Measurements from ENCODE around the gene TEX51.

The TEX51 gene

GRCh38 chr2:126916744-126917143 is 18.1 kb downstream of the TEX51 start:
- no peak for DNase-seq

DNA sequence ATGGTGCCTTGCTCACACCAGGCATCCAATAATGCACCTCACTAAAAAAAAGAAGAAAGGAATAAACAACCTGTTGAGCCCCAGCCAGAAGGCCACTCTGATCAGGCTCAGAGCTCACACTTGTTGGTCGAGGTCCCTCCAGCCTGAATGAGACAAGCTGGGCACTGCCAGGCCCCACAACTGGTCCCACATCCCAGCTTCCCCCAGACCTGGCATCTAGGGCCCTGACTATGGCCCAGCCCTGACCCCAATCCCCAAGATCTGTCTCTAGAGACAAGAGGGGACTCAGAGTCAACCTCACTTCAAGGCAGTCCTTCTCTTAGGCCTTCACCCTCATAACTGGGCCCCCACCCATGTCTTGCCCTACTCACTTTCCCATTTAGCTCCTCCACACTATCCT is 22.4 kb downstream of the TEX51 start:
- DNase-seq, result no peak

DNA sequence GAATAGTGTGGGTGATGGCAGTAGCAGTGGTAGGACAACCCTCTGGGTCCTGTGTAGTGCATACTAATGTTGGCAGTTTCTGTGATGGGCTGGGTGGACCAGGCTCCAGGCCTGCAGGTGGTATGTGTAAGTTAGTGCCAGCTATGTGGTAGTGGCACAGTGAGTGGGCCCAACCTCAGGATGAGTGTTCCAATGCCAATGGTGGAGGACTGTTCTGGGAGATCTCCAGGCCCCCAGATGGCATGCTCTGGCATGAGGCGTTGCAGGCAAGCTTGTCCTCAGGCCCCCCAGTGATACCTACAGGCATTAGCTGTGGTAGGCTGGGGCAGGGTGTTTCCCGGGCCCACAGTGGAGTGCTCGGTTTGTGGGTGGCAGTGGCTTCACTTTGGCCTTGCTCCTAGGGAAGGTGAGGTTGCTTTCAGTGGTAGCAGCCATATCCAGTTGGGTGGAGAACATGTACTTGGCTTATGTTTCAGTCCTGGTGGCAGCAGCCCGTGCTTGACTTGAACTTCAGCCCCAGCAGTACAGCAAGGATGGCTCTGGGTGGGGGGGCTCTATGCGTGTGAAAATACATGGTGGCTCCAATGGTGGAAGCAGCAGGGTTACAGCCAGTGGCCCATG is 32.4 kb downstream of the TEX51 start:
- no peak for DNase-seq

DNA sequence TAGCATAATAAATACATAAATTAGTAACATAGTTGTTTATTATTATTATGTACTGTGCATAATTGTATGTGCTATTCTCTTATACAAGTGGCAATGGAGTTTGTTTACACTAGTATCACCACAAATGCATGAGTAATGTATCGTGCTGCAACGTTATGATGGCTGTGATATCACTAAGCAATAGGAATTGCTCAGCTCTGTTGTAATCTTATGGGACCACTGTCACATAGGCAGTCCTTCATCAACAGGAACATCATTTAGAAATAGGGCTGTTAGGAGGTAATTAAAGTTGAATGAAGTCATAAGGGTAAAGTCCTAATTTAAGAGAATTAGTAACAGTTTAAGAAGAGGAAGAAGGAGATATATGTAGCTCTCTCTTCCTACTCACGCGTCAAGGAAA is 33.8 kb downstream of the TEX51 start:
- DNase-seq, result no peak

GRCh38 chr2:126932966-126933710 is 34.4 kb downstream of the TEX51 start:
- no peak for DNase-seq

DNA sequence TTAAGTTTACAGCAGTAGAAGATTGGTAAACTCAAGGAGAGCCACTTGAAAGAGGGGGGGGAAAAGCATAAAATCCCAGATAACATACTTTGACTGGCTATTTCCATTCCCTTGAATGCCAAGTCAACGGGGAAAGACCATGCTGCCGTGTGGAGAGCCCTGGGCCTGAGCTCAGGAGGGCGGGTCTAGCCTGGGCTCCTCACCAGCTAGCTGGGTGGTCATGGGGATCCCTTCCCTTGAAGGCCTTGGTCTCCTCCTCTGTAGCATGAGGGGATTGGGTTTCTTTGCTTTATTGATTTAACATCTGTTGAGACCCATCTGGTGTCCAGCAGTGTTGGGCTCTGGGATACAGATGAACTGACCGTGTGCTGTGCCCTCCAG is 35.0 kb downstream of the TEX51 start:
- no peak for DNase-seq

- DNase-seq, result no peak
These were observed 36.1 kb downstream of the TEX51 start for GRCh38 chr2:126934809-126935208.

- DNase-seq, result no peak
These were observed 37.1 kb downstream of the TEX51 start for GRCh38 chr2:126935774-126936173.

DNA sequence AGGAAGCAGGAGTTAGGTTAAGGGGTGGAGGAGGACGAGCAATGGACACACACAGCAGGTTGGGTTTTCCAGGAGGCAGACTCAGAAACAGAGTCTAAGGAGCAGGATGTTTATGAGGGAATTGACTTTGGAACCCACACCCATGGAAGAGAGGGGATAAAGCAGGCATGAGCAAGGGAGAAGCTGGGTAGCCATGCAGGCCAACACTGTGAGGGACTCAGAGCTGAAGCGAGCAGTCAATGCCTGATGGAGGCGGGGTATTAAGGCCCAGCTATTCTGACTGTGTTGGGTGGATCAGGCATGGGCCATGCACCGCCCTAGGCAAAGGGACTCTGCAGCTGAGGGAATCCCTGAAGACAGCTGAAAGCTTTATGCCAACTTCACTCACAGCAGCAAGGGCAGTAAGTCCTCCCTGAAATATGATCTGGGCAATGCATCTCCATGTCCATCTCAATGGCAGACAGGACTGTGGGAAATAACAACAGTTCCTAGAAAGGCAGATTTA is 37.6 kb downstream of the TEX51 start:
- DNase-seq, result no peak

GRCh38 chr2:126940331-126940730 is 41.6 kb downstream of the TEX51 start:
- DNase-seq, result no peak

- DNase-seq, result no peak
These were observed 43.9 kb downstream of the TEX51 start for GRCh38 chr2:126942427-126943203.

DNA sequence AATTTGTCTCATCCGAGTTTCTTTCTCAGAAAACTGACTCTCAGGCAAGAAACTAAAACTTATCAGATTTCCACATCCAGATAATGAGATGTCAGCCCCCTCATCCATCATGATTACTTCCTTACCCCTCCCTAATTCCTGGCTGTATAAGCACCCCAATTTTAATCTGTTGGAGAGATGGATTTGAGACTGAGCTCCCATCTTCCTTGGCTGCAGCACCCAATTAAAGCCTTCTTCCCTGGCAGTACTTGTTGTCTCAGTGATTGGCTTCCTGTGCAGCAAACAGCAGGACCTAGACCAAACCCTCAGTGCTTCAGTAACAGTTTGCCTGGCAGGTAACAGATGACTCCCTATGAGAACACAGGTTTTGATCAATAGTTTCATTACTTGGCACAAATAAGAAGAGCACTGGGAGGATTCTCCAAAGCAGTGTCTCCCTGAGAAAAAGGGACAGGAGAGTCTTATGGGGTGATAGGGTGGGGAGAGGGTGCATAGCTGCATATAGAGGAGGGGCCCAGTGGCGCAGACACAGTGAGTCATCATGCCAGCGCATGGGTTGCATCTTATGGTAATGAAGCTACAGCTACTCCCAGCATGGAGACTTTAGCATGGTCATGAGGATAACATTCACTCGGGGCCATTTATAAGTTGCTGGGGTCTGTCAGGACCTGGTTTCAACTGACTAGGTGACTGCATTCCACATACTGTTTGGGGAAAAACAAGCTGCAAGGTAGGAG is 45.1 kb downstream of the TEX51 start:
- no peak for DNase-seq

GRCh38 chr2:126945118-126945517 is 46.4 kb downstream of the TEX51 start:
- no peak for DNase-seq

GRCh38 chr2:126946318-126947102 is 47.8 kb downstream of the TEX51 start:
- no peak for DNase-seq

DNA sequence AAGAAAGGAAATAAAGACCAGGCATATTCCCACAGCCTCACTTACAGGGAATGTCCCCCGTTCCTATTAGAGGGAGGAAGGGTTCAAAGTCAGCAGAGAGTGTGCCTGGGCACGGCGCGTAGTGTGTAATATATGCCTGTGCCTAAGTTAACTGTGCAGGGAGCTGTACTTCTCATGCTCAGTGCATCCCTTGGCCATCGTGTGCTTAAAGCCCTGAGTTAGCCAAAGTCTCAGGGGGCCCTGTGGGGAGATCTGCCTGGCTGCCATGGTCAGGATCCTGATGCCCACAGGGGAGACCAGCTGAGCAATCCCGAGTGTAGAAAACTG is 48.4 kb downstream of the TEX51 start:
- no peak for DNase-seq

GRCh38 chr2:126949775-126950174 is 51.1 kb downstream of the TEX51 start:
- no peak for DNase-seq

DNA sequence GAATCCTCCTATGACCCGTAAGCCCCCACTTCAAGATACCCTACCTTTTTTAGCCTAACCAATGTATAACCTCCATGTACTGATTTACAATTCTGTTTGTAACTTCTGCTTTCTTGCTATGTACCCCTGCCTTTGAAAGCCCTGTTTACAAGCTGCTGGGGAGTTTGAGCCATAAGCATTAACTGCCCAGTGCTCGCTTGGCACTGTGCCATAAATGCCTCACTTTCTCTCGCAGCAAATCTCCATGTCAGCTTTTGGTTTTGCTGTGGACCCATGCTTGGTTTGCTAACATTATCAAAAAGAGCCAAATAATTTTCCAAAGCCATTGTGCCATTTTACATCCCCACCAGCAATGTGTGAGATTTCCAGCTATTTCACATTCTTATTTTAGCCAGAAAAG is 51.8 kb downstream of the TEX51 start:
- no peak for DNase-seq
